ENCODE results near the gene PPIG.
"Not testable (repeated sequence)": the region's sequence is repeated elsewhere in the genome, so short reads cannot be mapped to it uniquely, and the experiment has no call there.

PPIG gene

GRCh38 chr2:169598982-169599381 lies 14.8 kb downstream of the PPIG start:
- DNase-seq (ENCODE audit: extremely low spot score) = no peak
- CTCF ChIA-PET = no interaction called here
- POLR2A ChIA-PET = no interaction called here
- TF ChIP-seq CTBP1 (IDR thresholded peaks at IDR 0.05; ENCODE audit: borderline replicate concordance) (no peak), FOXK2 (IDR thresholded peaks at IDR 0.05) (no peak), SUZ12 (IDR thresholded peaks at IDR 0.05) (no peak), PKNOX1 (IDR thresholded peaks at IDR 0.05) (no peak), ARNT (IDR thresholded peaks at IDR 0.05) (no peak), FOXM1 (IDR thresholded peaks at IDR 0.05; ENCODE audit: borderline replicate concordance) (no peak), FOXA1 (IDR thresholded peaks at IDR 0.05) (no peak), ZNF384 (IDR thresholded peaks at IDR 0.05) (no peak), HDGF (IDR thresholded peaks at IDR 0.05; ENCODE audit: borderline replicate concordance) (no peak), LEF1 (IDR thresholded peaks at IDR 0.05; ENCODE audit: borderline replicate concordance) (no peak), TARDBP (IDR thresholded peaks at IDR 0.05) (no peak), L3MBTL2 (conservative IDR thresholded peaks at IDR 0.05) (no peak), SP1 (IDR thresholded peaks at IDR 0.05) (no peak), BHLHE40 (IDR thresholded peaks at IDR 0.05; ENCODE audit: borderline replicate concordance) (no peak), NFRKB (IDR thresholded peaks at IDR 0.05) (no peak)

- TF ChIP-seq FOXA1 (IDR thresholded peaks at IDR 0.05) (no peak), L3MBTL2 (conservative IDR thresholded peaks at IDR 0.05) (no peak), BHLHE40 (IDR thresholded peaks at IDR 0.05; ENCODE audit: borderline replicate concordance) (no peak), TARDBP (IDR thresholded peaks at IDR 0.05) (no peak), CTBP1 (IDR thresholded peaks at IDR 0.05; ENCODE audit: borderline replicate concordance) (no peak), SP1 (IDR thresholded peaks at IDR 0.05) (no peak), LEF1 (IDR thresholded peaks at IDR 0.05; ENCODE audit: borderline replicate concordance) (no peak)
- ChIA-PET CTCF (no interaction called here), POLR2A (no interaction called here)
- no peak for DNase-seq (ENCODE audit: extremely low spot score)
Observed at GRCh38 chr2:169599568-169599967, 15.4 kb downstream of the PPIG start.

- no peak for DNase-seq (ENCODE audit: extremely low spot score)
- POLR2A ChIA-PET = no interaction called here
- CTCF ChIA-PET = interaction anchor here (0.6 kb wide), 1 partner anchor 23 kb away, joined by 4 read pairs; no protein-coding TSS in a partner anchor
- TF ChIP-seq LEF1 (IDR thresholded peaks at IDR 0.05; ENCODE audit: borderline replicate concordance) (no peak), SP1 (IDR thresholded peaks at IDR 0.05) (no peak), HDGF (IDR thresholded peaks at IDR 0.05; ENCODE audit: borderline replicate concordance) (no peak), ZNF384 (IDR thresholded peaks at IDR 0.05) (no peak), ARNT (IDR thresholded peaks at IDR 0.05) (no peak), FOXM1 (IDR thresholded peaks at IDR 0.05; ENCODE audit: borderline replicate concordance) (no peak), TARDBP (IDR thresholded peaks at IDR 0.05) (no peak), SUZ12 (IDR thresholded peaks at IDR 0.05) (no peak), L3MBTL2 (conservative IDR thresholded peaks at IDR 0.05) (no peak), PKNOX1 (IDR thresholded peaks at IDR 0.05) (no peak), ELF4 (IDR thresholded peaks at IDR 0.05) (no peak), BHLHE40 (IDR thresholded peaks at IDR 0.05; ENCODE audit: borderline replicate concordance) (no peak), FOXA1 (IDR thresholded peaks at IDR 0.05) (no peak), CTBP1 (IDR thresholded peaks at IDR 0.05; ENCODE audit: borderline replicate concordance) (no peak), FOXK2 (IDR thresholded peaks at IDR 0.05) (no peak)
Observed at GRCh38 chr2:169609264-169609663, 25.1 kb downstream of the PPIG start.

- ChIA-PET POLR2A (no interaction called here), CTCF (interaction anchor here (0.6 kb wide), 1 partner anchor 22 kb away, joined by 3 read pairs; no protein-coding TSS in a partner anchor)
Observed at GRCh38 chr2:169613876-169614275, 29.7 kb downstream of the PPIG start.

GRCh38 chr2:169615982-169616381 lies 31.8 kb downstream of the PPIG start:
- POLR2A ChIA-PET; DNase-seq (ENCODE audit: extremely low spot score); CTCF ChIA-PET: not testable (repeated sequence)

More at GRCh38 chr2:169613876-169614275, 29.7 kb downstream of the PPIG start:
- TF ChIP-seq TARDBP (IDR thresholded peaks at IDR 0.05) = no peak
- no peak for TF ChIP-seq ZNF384 (IDR thresholded peaks at IDR 0.05)
- TF ChIP-seq FOXK2 (IDR thresholded peaks at IDR 0.05) = no peak
- no peak for TF ChIP-seq BHLHE40 (IDR thresholded peaks at IDR 0.05; ENCODE audit: borderline replicate concordance)
- TF ChIP-seq ARNT (IDR thresholded peaks at IDR 0.05) = no peak
- no peak for TF ChIP-seq FOXM1 (IDR thresholded peaks at IDR 0.05; ENCODE audit: borderline replicate concordance)
- TF ChIP-seq ELF4 (IDR thresholded peaks at IDR 0.05) = no peak
- TF ChIP-seq CTBP1 (IDR thresholded peaks at IDR 0.05; ENCODE audit: borderline replicate concordance) = no peak
- TF ChIP-seq NFRKB (IDR thresholded peaks at IDR 0.05) = no peak
- TF ChIP-seq FOXA1 (IDR thresholded peaks at IDR 0.05) = no peak
- TF ChIP-seq SUZ12 (IDR thresholded peaks at IDR 0.05) = no peak
- TF ChIP-seq LEF1 (IDR thresholded peaks at IDR 0.05; ENCODE audit: borderline replicate concordance) = no peak
- TF ChIP-seq SP1 (IDR thresholded peaks at IDR 0.05) = no peak
- no peak for TF ChIP-seq PKNOX1 (IDR thresholded peaks at IDR 0.05)
- DNase-seq (ENCODE audit: extremely low spot score) = no peak

- POLR2A ChIA-PET = no interaction called here
- TF ChIP-seq PKNOX1 (IDR thresholded peaks at IDR 0.05) (no peak), NFRKB (IDR thresholded peaks at IDR 0.05) (no peak), ELF4 (IDR thresholded peaks at IDR 0.05) (no peak), HDGF (IDR thresholded peaks at IDR 0.05; ENCODE audit: borderline replicate concordance) (no peak), FOXA1 (IDR thresholded peaks at IDR 0.05) (no peak), SP1 (IDR thresholded peaks at IDR 0.05) (no peak), L3MBTL2 (conservative IDR thresholded peaks at IDR 0.05) (no peak)
- no peak for DNase-seq (ENCODE audit: extremely low spot score)
- CTCF ChIA-PET = no interaction called here
Observed at GRCh38 chr2:169619946-169620345, 35.8 kb downstream of the PPIG start.
